Measurements from ENCODE around the gene GPR6. TPM values are rescaled to one million over a fixed set of nuclear protein-coding genes. Genes with fewer than 3 reads are reported as not detected.

GPR6 gene
- total RNA-seq, 4 donors from 2014 or later: not detected

GRCh38 chr6:109979033-109979921 lies 1.2 kb downstream of the GPR6 start:
- H3K4me1 ChIP-seq: peaks cover 13% of the 10 kb centered on the region
- no CpG with 5 or more reads among the region's 81 CpGs for WGBS
- no peaks in the 10 kb centered on the region for H3K9me3 ChIP-seq
- no peak for DNase-seq (ENCODE audit: low spot score in 2 of 2)
- no peaks in the 10 kb centered on the region for H3K36me3 ChIP-seq
- TF ChIP-seq EP300 (IDR thresholded peaks at IDR 0.05) (no peak), POLR2AphosphoS5 (IDR thresholded peaks at IDR 0.05) (no peak), POLR2A (IDR thresholded peaks at IDR 0.05) (no peak)
- TF ChIP-seq, protein P1, sequence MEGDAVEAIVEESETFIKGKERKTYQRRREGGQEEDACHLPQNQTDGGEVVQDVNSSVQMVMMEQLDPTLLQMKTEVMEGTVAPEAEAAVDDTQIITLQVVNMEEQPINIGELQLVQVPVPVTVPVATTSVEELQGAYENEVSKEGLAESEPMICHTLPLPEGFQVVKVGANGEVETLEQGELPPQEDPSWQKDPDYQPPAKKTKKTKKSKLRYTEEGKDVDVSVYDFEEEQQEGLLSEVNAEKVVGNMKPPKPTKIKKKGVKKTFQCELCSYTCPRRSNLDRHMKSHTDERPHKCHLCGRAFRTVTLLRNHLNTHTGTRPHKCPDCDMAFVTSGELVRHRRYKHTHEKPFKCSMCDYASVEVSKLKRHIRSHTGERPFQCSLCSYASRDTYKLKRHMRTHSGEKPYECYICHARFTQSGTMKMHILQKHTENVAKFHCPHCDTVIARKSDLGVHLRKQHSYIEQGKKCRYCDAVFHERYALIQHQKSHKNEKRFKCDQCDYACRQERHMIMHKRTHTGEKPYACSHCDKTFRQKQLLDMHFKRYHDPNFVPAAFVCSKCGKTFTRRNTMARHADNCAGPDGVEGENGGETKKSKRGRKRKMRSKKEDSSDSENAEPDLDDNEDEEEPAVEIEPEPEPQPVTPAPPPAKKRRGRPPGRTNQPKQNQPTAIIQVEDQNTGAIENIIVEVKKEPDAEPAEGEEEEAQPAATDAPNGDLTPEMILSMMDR (IDR thresholded peaks at IDR 0.05): no peak
- no peak overlapping the region for H3K4me3 ChIP-seq
- H3K27me3 ChIP-seq: peaks cover 52% of the 10 kb centered on the region
- H3K27ac ChIP-seq: no peak overlapping the region

- Histone ChIP-seq H3K4me1 (no peaks in the 10 kb centered on the region), H3K27ac (no peak overlapping the region), H3K9me3 (no peaks in the 10 kb centered on the region), H3K4me3 (no peak overlapping the region), H3K36me3 (no peaks in the 10 kb centered on the region), H3K27me3 (peaks cover 16% of the 10 kb centered on the region)
- TF ChIP-seq EP300 (IDR thresholded peaks at IDR 0.05) (no peak), POLR2A (IDR thresholded peaks at IDR 0.05) (no peak), POLR2AphosphoS5 (IDR thresholded peaks at IDR 0.05) (no peak)
- TF ChIP-seq, protein P1 (IDR thresholded peaks at IDR 0.05): no peak
- WGBS: 94% methylated on average over 2 of the region's 2 CpGs
- DNase-seq (ENCODE audit: low spot score in 2 of 2): no peak
Observed at GRCh38 chr6:109984410-109984809, 6.3 kb downstream of the GPR6 start.

- no peaks in the 10 kb centered on the region for H3K36me3 ChIP-seq
- no peak overlapping the region for H3K27ac ChIP-seq
- WGBS: 96% methylated on average over 1 of the region's 1 CpG
- no peaks in the 10 kb centered on the region for H3K9me3 ChIP-seq
- H3K4me1 ChIP-seq: no peaks in the 10 kb centered on the region
- H3K4me3 ChIP-seq: no peak overlapping the region
- no peak for TF ChIP-seq POLR2AphosphoS5 (IDR thresholded peaks at IDR 0.05)
- no peak for DNase-seq (ENCODE audit: low spot score in 2 of 2)
- H3K27me3 ChIP-seq: no peaks in the 10 kb centered on the region
Observed at GRCh38 chr6:109987196-109987595, 9.1 kb downstream of the GPR6 start.

DNA sequence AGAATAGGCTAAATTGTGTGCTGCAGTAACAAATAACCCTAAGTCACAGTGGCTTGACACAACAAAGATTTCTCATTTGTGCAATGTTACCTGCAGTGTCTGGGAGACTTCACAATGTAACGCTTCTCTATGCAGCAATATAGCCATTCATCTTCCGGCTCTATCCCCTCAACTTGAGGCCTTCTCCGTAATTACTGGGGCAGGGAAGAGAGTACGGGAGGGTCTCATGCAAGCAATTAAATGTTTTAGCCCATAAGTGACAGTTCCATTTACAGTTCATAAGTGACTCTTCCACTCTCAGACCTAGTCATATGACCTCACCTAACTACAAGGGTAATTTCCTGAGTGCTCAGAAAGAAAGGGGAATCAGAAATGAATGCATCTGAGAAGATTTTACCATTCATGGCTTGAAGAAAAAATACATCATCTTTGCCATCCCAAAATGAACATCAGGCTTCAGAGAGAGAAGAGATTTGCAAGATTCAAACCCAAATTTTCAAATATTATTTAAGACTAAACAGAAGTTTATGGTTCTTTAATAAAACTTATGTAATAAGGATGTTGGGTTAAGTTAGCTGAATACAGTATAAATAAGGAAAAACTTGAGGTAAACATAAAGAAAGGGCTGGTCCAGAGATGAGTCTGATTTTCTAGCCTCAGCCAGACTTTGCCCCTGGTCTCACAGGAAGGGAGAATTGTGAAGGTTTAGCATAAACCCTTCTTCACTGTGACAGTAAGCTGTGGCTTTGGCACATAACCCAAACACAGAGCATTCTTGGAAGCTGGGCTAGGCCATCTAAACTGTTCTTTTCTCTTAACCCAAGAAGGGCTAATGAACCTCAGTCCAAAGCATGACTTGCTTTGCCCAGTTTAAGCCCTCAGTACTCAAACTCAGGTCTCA lies 13.3 kb downstream of the GPR6 start:
- H3K27ac ChIP-seq: no peak overlapping the region
- H3K4me3 ChIP-seq: no peak overlapping the region
- TF ChIP-seq POLR2AphosphoS5 (IDR thresholded peaks at IDR 0.05) (no peak), POLR2A (IDR thresholded peaks at IDR 0.05) (no peak), EP300 (IDR thresholded peaks at IDR 0.05) (no peak)
- TF ChIP-seq, protein P1 (IDR thresholded peaks at IDR 0.05): no peak
- no peaks in the 10 kb centered on the region for H3K36me3 ChIP-seq
- no peak for DNase-seq (ENCODE audit: low spot score in 2 of 2)
- H3K27me3 ChIP-seq: no peaks in the 10 kb centered on the region
- H3K9me3 ChIP-seq: no peaks in the 10 kb centered on the region
- H3K4me1 ChIP-seq: no peaks in the 10 kb centered on the region
- 90% methylated on average over 4 of the region's 4 CpGs for WGBS

DNA sequence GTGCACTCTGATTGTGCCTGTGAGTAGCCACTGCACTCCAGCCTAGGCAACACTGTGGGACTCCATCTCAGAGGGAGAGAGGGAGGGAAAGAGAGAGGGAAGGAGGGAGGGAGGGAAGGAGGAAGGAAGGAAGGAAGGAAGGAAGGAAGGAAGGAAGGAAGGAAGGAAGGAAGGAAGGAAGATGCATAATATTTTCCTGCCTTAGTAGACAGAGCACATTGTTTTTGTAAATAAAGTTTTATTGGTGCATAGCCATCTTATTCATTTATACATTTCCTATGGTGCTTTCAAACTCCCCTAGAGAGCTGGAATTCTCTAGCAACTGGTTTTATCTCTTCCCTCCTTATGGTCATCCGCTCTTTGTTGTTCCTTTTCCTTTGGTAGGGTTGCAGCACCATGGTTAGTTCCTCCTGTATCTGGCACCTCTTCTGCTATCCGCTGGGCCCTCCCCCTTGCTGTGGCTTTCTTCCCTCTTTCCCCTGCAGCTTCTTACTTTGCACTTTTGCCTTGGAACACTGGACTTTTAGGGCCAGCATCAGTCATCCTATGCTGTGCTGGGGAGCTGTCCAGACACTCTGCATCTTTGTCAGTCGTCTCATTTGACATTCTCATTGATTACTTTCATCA lies 20.2 kb downstream of the GPR6 start:
- no peak overlapping the region for H3K4me3 ChIP-seq
- no peak for DNase-seq (ENCODE audit: low spot score in 2 of 2)
- H3K9me3 ChIP-seq: no peaks in the 10 kb centered on the region
- H3K27ac ChIP-seq: no peak overlapping the region
- TF ChIP-seq, protein P1 (IDR thresholded peaks at IDR 0.05): no peak
- TF ChIP-seq POLR2A (IDR thresholded peaks at IDR 0.05): no peak
- no peak for TF ChIP-seq EP300 (IDR thresholded peaks at IDR 0.05)
- TF ChIP-seq POLR2AphosphoS5 (IDR thresholded peaks at IDR 0.05): no peak
- no peaks in the 10 kb centered on the region for H3K27me3 ChIP-seq
- 34% methylated on average over 3 of the region's 3 CpGs for WGBS
- no peaks in the 10 kb centered on the region for H3K4me1 ChIP-seq
- H3K36me3 ChIP-seq: no peaks in the 10 kb centered on the region

All from suprapubic skin (tissue), 4 donors.